A549 (cell line): ENCODE measurements around the gene KHDC1. TPM values are rescaled to one million over a fixed set of nuclear protein-coding genes. Genes with fewer than 3 reads are reported as not detected.
"Not testable (repeated sequence)": the region's sequence is repeated elsewhere in the genome, so short reads cannot be mapped to it uniquely, and the experiment has no call there.

ENCODE experiments used
- ATAC-seq, 2 experiments: fragments of 200-7000 bp in 1 of 2; fragments of >200 bp in 1 of 2; cut with Nextera tagmentation in 1 of 2; cut with Tn5 transposase in 1 of 2; 3 replicates each; pipeline versions ENCODE4 v1.8.0 to v1.9.1; 2018 to 2020; ENCODE audit warnings: mild to moderate bottlenecking in 1 of 2, moderate library complexity in 1 of 2
- CTCF ChIA-PET: fragments of 300-600 bp; sonication (Branson Sonifier 250); formaldehyde crosslinking; extraction: SDS; loops from one replicate; lab custom pipeline; 2021; ENCODE audit warnings: antibody characterized with exemption, inconsistent platforms; lab: Yijun Ruan, JAX
- POLR2A ChIA-PET: fragments of 350-600 bp; formaldehyde crosslinking; extraction: SDS; loops from one replicate; lab custom pipeline; 2021; ENCODE audit warnings: antibody characterized with exemption, inconsistent platforms; lab: Yijun Ruan, JAX
- DNase-seq, 2 experiments: peaks; one replicate each; pipeline versions ENCODE4 v3.0.0 to v3.0.0-alpha.2; 2011 to 2016; ENCODE audit warnings: low read depth in 1 of 2, low spot score in 1 of 2
- FAIRE-seq: peaks from 2 replicates; lab custom pipeline; 2011; peaks lifted over from hg19 to GRCh38; lab: Jason Lieb, UNC
- H3K27ac ChIP-seq, 2 experiments: fragments of >200 bp; sonication (Bioruptor Twin); formaldehyde crosslinking; 3 replicates each; pipeline ENCODE4 v1.5.1; 2016 to 2017
- H3K4me1 ChIP-seq: fragments of >200 bp; sonication (Bioruptor Twin); formaldehyde crosslinking; 3 replicates; pipeline ENCODE4 v1.6.1; 2016
- H3K4me2 ChIP-seq: fragments of >200 bp; sonication (Bioruptor Twin); formaldehyde crosslinking; 3 replicates; pipeline ENCODE4 v1.6.1; 2016
- H3K4me3 ChIP-seq: fragments of >200 bp; sonication (Bioruptor Twin); formaldehyde crosslinking; 3 replicates; pipeline ENCODE4 v1.5.1; 2016
- H3K9me3 ChIP-seq: fragments of >200 bp; sonication (Bioruptor Twin); formaldehyde crosslinking; 3 replicates; pipeline ENCODE4 v1.6.1; 2016
- CBX2 ChIP-seq: fragments of 200-600 bp; sonication (generic); IDR thresholded peaks from 2 replicates; pipeline ENCODE4 v1.6.1; 2016; ENCODE audit warnings: low read depth, mild to moderate bottlenecking, borderline replicate concordance
- CEBPB ChIP-seq, 2 experiments: fragments of >200 bp in 1 of 2; sonication (Bioruptor Twin) in 1 of 2; formaldehyde crosslinking in 1 of 2; IDR thresholded peaks; 2 replicates each; pipeline ENCODE4 v1.6.1; 2012 to 2016
- CHD4 ChIP-seq: fragments of 200-600 bp; sonication (generic); IDR thresholded peaks from 2 replicates; pipeline ENCODE4 v1.6.1; 2016; ENCODE audit warnings: antibody characterized with exemption, mild to moderate bottlenecking, borderline replicate concordance
- EHMT2 ChIP-seq: fragments of 200-600 bp; sonication (generic); IDR thresholded peaks from 2 replicates; pipeline ENCODE4 v1.6.1; 2016; ENCODE audit warnings: antibody characterized with exemption, low read depth, mild to moderate bottlenecking, moderate library complexity
- ESRRA ChIP-seq: fragments of 150-350 bp; IDR thresholded peaks from 2 replicates; pipeline ENCODE4 v1.6.1; 2014; ENCODE audit warnings: mild to moderate bottlenecking, low read length, borderline replicate concordance
- GATA3 ChIP-seq: IDR thresholded peaks from 2 replicates; pipeline ENCODE4 v1.6.1; 2012; ENCODE audit warnings: borderline replicate concordance
- HEYL ChIP-seq: fragments of 250-450 bp; sonication (Bioruptor Pico); IDR thresholded peaks from 2 replicates; pipeline ENCODE4 v1.8.0; 2021; ENCODE audit warnings: mild to moderate bottlenecking, moderate library complexity
- MAFK ChIP-seq: fragments of 450-650 bp; IDR thresholded peaks from 2 replicates; pipeline ENCODE4 v1.6.1; 2014; ENCODE audit not compliant: partially characterized antibody
- NPAS2 ChIP-seq: fragments of 250-450 bp; sonication (Bioruptor Pico); IDR thresholded peaks from 2 replicates; pipeline ENCODE4 v1.8.0; 2022; ENCODE audit warnings: mild to moderate bottlenecking, moderate library complexity, borderline replicate concordance
- NR3C1 ChIP-seq: fragments of >200 bp; sonication (Bioruptor Twin); formaldehyde crosslinking; IDR thresholded peaks from 3 replicates; pipeline ENCODE4 v1.6.1; 2017
- PHF8 ChIP-seq: fragments of 200-600 bp; sonication (generic); IDR thresholded peaks from 2 replicates; pipeline ENCODE4 v1.6.1; 2016; ENCODE audit warnings: low read depth, mild to moderate bottlenecking, antibody characterized with exemption, moderate library complexity, borderline replicate concordance
- RAD21 ChIP-seq, 2 experiments: fragments of >200 bp in 1 of 2; sonication (Bioruptor Twin) in 1 of 2; formaldehyde crosslinking in 1 of 2; IDR thresholded peaks in 1 of 2; conservative IDR thresholded peaks in 1 of 2; 2 replicates in 1 of 2; 3 replicates in 1 of 2; pipeline ENCODE4 v1.6.1; 2012 to 2018; ENCODE audit warnings: inconsistent platforms in 1 of 2
- ZFP36 ChIP-seq: fragments of 450-650 bp; IDR thresholded peaks from 2 replicates; pipeline ENCODE4 v1.6.1; 2014; ENCODE audit warnings: borderline replicate concordance; ENCODE audit not compliant: partially characterized antibody
- ZNF302 ChIP-seq: fragments of 250-450 bp; sonication (Bioruptor Pico); IDR thresholded peaks from 2 replicates; pipeline ENCODE4 v1.9.0; 2021; ENCODE audit warnings: inconsistent platforms, mild to moderate bottlenecking, moderate library complexity
- ZSCAN20 ChIP-seq: fragments of 250-450 bp; sonication (Bioruptor Pico); IDR thresholded peaks from 2 replicates; pipeline ENCODE4 v1.8.0; 2022; ENCODE audit warnings: mild to moderate bottlenecking, moderate library complexity
- WGBS: methylation state at CpG from one replicate; pipeline ENCODE4 v1.1.6; 2017; ENCODE audit errors: missing lambda C conversion rate; 5-methylcytosine and 5-hydroxymethylcytosine counted together
- polyA plus RNA-seq, 4 experiments: library from polyadenylated mRNA; depleted of rRNA in 3 of 4; stranded (reverse); fragments of >200 nt; fragmentation: RNase III in 1 of 4; extraction: RNeasy Plus Mini Kit Qiagen cat#74134 plus additional on column Dnase treatment in 1 of 4; gene quantifications; 2 replicates in 3 of 4; 3 replicates in 1 of 4; pipeline ENCODE4 v1.2.3, GENCODE V29; 2011 to 2017
- TF ChIP-seq, protein P1 (sequence below): fragments of 150-350 bp; IDR thresholded peaks from 2 replicates; pipeline ENCODE4 v1.6.1; 2014; ENCODE audit warnings: low read depth, mild to moderate bottlenecking, low read length
- TF ChIP-seq, protein P2 (sequence below): fragments of >200 bp; sonication (Bioruptor Twin); formaldehyde crosslinking; IDR thresholded peaks from 2 replicates; pipeline ENCODE4 v1.6.1; 2016
- TF ChIP-seq, protein P3 (sequence below): fragments of 250-450 bp; sonication (Bioruptor Pico); IDR thresholded peaks from 2 replicates; pipeline ENCODE4 v1.5.0; 2021; ENCODE audit warnings: mild to moderate bottlenecking, moderate library complexity, borderline replicate concordance
- TF ChIP-seq, protein P4 (sequence below): fragments of 200-600 bp; sonication (generic); IDR thresholded peaks from 2 replicates; pipeline ENCODE4 v1.6.1; 2016; ENCODE audit warnings: antibody characterized with exemption, mild to moderate bottlenecking, moderate library complexity

KHDC1 gene
- polyA plus RNA-seq, 2 of the 4 experiments (the other 2 are of a cell fraction), result 4.5 to 5.2 TPM

DNA sequence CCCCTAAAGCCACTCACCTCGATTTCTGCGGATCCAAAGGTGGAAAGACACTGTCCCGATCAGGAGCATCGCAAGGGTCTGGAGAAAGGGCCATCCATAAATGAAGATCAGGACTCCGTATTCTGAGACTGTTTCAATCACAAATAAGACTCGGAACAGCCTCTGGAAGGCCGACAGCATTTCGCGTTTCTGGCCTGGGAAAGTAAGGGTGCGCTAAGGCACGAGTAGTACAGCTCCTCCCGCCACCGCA, 46.5 kb upstream of the KHDC1 start (continued):
- TF ChIP-seq, protein P1, sequence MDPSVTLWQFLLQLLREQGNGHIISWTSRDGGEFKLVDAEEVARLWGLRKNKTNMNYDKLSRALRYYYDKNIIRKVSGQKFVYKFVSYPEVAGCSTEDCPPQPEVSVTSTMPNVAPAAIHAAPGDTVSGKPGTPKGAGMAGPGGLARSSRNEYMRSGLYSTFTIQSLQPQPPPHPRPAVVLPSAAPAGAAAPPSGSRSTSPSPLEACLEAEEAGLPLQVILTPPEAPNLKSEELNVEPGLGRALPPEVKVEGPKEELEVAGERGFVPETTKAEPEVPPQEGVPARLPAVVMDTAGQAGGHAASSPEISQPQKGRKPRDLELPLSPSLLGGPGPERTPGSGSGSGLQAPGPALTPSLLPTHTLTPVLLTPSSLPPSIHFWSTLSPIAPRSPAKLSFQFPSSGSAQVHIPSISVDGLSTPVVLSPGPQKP, result no peak
- no peak for TF ChIP-seq ZSCAN20 (CRISPR knock-in tag)

DNA sequence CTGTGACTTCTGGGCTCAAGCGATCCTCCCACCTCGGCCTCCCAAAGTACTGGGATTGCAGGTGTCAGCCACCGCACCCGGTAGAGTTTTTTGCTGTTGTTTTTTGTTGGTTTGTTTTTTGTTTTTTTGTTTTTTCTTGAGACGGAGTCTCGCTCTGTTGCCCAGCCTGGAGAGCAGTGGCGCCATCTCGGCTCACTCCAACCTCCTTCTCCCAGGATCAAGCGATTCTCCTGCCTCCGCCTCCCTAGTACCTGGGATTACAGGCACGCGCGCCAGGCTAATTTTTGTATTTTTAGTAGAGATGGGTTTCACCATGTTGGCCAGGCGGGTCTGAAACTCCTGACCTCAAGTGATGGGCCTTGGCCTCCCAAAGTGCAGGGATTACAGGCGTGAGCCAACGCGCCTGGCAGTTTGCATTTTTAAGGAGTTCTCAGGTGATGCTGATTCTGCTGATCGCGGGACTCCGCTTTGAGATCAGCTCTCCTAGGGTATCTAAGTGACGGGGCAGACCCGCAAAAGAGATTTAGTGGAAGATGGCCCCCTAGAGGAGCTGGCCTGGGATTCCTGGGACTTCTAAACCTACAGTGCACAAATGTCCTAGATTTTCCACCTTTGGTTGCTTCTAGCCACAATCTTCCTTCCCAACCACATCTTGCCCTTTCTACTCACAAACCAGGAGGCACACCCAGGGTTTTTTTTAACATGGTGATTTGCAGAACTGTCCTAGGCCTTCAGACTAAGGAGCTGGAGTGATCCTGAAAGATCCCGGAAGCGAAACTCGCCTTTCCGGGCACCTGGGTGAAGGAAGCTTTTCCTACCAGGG, 45.9 kb upstream of the KHDC1 start:
- POLR2A ChIA-PET, result interaction anchor here (0.8 kb wide), 2 partner anchors 23 to 93 kb away, joined by 3 to 4 read pairs; no protein-coding TSS in a partner anchor
- FAIRE-seq (no peak), DNase-seq (peak; percentile 35 to 44), ATAC-seq (peak; percentile 51 to 64; a peak in 5 of 6 replicates)
- Histone ChIP-seq H3K9me3 (no peaks in the 10 kb centered on the region), H3K27ac (peak overlapping the region; percentile 89 to 96), H3K4me2 (peak overlapping the region; percentile 97), H3K4me3 (peak overlapping the region; percentile 67), H3K4me1 (peaks cover 7% of the 10 kb centered on the region; the same call in 1 of the 3 replicates)
- TF ChIP-seq EHMT2 (no peak), RAD21 (conservative IDR thresholded peaks at IDR 0.05 in 1 of 2, IDR thresholded peaks at IDR 0.05 in 1 of 2) (peak in 1 of 2 experiments; percentile 8; a peak in 1 of 5 replicates)
- CTCF ChIA-PET, result interaction anchor here (0.7 to 3.2 kb wide), 10 partner anchors 8 to 80 kb away, joined by 3 to 16 read pairs (median 5); no protein-coding TSS in a partner anchor
- 86% methylated on average over 23 of the region's 26 CpGs for WGBS

DNA sequence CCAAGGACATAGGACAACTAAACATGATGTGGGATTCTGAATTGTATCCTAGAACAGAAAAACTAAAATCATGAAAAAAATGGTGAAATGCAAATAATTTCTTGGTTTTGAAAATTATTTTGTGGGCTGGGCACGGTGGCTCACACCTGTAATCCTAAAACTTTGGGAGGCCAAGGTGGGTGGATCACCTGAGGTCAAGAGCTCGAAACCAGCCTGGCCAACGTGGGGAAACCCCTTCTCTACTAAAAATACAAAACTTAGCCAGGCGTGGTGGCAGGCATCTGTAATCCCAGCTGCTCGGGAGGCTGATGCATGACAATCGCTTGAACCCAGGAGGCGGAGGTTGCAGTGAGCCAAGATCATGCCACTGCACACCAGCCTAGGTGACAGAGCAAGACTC, 40.8 kb upstream of the KHDC1 start:
- H3K4me1 ChIP-seq, DNase-seq, H3K4me2 ChIP-seq, FAIRE-seq, H3K9me3 ChIP-seq, H3K27ac ChIP-seq, ATAC-seq, POLR2A ChIA-PET, H3K4me3 ChIP-seq: not testable (repeated sequence)
- CTCF ChIA-PET, result interaction anchor here (0.6 to 1.6 kb wide), 2 partner anchors 85 to 544 kb away, joined by 3 to 5 read pairs; no protein-coding TSS in a partner anchor
- 83% methylated on average over 7 of the region's 7 CpGs for WGBS

DNA sequence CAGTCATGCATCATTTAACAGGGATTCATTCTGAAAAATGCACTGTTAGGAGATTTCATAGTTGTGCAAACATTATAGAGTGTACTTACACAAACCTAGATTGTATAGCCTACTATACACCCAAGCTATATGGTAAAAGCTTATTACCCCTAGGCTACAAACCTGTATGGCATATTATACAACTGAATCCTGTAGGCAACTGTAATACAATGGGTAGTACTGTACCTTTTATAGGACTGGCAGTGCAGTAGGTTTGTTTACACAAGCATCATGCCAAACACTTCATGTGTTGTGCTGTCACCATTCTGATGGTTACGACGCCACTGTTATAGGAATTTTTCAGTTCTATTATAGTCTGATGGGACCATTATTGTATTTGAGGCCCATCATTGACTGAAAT, 39.3 kb upstream of the KHDC1 start:
- Histone ChIP-seq H3K4me2 (no peak overlapping the region), H3K4me1 (no peaks in the 10 kb centered on the region), H3K27ac (no peak overlapping the region), H3K4me3 (no peak overlapping the region), H3K9me3 (no peaks in the 10 kb centered on the region)
- ATAC-seq (no peak), DNase-seq (no peak), FAIRE-seq (no peak)
- WGBS, result 97% methylated on average over 2 of the region's 2 CpGs
- ChIA-PET POLR2A (no interaction called here), CTCF (no interaction called here)
- TF ChIP-seq ZFP36, result no peak
- TF ChIP-seq, protein P2, sequence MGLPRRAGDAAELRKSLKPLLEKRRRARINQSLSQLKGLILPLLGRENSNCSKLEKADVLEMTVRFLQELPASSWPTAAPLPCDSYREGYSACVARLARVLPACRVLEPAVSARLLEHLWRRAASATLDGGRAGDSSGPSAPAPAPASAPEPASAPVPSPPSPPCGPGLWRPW, result no peak
- no peak for TF ChIP-seq ZNF302
- TF ChIP-seq MAFK, result no peak
- no peak for TF ChIP-seq ESRRA
- TF ChIP-seq CEBPB (IDR thresholded peaks at IDR 0.05), result no peak
- TF ChIP-seq HEYL (CRISPR knock-in tag), result no peak
- no peak for TF ChIP-seq NPAS2 (CRISPR knock-in tag)
- TF ChIP-seq, protein P3, sequence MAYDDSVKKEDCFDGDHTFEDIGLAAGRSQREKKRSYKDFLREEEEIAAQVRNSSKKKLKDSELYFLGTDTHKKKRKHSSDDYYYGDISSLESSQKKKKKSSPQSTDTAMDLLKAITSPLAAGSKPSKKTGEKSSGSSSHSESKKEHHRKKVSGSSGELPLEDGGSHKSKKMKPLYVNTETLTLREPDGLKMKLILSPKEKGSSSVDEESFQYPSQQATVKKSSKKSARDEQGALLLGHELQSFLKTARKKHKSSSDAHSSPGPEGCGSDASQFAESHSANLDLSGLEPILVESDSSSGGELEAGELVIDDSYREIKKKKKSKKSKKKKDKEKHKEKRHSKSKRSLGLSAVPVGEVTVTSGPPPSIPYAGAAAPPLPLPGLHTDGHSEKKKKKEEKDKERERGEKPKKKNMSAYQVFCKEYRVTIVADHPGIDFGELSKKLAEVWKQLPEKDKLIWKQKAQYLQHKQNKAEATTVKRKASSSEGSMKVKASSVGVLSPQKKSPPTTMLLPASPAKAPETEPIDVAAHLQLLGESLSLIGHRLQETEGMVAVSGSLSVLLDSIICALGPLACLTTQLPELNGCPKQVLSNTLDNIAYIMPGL (CRISPR knock-in tag), result no peak
- no peak for TF ChIP-seq CHD4
- no peak for TF ChIP-seq NR3C1
- TF ChIP-seq, protein P4, sequence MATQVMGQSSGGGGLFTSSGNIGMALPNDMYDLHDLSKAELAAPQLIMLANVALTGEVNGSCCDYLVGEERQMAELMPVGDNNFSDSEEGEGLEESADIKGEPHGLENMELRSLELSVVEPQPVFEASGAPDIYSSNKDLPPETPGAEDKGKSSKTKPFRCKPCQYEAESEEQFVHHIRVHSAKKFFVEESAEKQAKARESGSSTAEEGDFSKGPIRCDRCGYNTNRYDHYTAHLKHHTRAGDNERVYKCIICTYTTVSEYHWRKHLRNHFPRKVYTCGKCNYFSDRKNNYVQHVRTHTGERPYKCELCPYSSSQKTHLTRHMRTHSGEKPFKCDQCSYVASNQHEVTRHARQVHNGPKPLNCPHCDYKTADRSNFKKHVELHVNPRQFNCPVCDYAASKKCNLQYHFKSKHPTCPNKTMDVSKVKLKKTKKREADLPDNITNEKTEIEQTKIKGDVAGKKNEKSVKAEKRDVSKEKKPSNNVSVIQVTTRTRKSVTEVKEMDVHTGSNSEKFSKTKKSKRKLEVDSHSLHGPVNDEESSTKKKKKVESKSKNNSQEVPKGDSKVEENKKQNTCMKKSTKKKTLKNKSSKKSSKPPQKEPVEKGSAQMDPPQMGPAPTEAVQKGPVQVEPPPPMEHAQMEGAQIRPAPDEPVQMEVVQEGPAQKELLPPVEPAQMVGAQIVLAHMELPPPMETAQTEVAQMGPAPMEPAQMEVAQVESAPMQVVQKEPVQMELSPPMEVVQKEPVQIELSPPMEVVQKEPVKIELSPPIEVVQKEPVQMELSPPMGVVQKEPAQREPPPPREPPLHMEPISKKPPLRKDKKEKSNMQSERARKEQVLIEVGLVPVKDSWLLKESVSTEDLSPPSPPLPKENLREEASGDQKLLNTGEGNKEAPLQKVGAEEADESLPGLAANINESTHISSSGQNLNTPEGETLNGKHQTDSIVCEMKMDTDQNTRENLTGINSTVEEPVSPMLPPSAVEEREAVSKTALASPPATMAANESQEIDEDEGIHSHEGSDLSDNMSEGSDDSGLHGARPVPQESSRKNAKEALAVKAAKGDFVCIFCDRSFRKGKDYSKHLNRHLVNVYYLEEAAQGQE, result no peak
- no peak for TF ChIP-seq CBX2
- TF ChIP-seq PHF8, result no peak
- no peak for TF ChIP-seq GATA3
